Colon (tissue), 2 donors: ENCODE results near the gene UQCRH.
"Not testable (repeated sequence)": the region's sequence is repeated elsewhere in the genome, so short reads cannot be mapped to it uniquely, and the experiment has no call there.

Experiments
- FAIRE-seq: peaks from 2 replicates; lab custom pipeline; 2012; peaks lifted over from hg19 to GRCh38; lab: Jason Lieb, UNC
- donor health status: control.
- donor health status: control.

The UQCRH gene

GRCh38 chr1:46300673-46301405 is 2.7 kb upstream of the UQCRH start:
- FAIRE-seq = no peak

- FAIRE-seq = no peak
Measured at GRCh38 chr1:46301406-46301807, 2.1 kb upstream of the UQCRH start.

- no peak for FAIRE-seq
Measured at GRCh38 chr1:46301808-46302640, 1.5 kb upstream of the UQCRH start.

GRCh38 chr1:46302641-46303037 is 859 bp upstream of the UQCRH start:
- no peak for FAIRE-seq

DNA sequence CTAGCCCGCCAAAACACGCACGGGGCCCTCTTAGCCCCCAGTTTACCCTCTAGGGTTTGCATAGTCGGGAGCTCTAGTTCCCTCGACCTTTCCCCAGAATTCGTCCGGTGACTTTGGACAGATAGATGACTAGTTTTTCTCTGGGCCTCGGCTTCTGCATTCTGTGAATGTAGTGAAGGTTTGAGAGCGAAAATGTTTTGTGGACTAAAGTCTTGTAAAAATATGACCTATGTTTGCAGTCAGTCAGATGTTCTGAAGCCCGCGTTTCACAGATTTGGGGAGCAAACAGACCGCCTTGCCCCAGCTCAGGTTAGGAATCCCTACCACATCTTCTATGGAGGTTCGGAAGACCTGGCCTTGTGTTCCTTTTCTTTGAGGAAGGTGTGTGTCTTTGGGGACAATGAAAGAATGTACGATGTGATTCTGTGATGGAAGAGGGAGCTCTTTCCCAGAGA is 401 bp downstream of the UQCRH start:
- no peak for FAIRE-seq

- FAIRE-seq = no peak
Measured at GRCh38 chr1:46306159-46306530, 2.6 kb downstream of the UQCRH start.

- no peak for FAIRE-seq
Measured at GRCh38 chr1:46309401-46310159, 6.1 kb downstream of the UQCRH start.

DNA sequence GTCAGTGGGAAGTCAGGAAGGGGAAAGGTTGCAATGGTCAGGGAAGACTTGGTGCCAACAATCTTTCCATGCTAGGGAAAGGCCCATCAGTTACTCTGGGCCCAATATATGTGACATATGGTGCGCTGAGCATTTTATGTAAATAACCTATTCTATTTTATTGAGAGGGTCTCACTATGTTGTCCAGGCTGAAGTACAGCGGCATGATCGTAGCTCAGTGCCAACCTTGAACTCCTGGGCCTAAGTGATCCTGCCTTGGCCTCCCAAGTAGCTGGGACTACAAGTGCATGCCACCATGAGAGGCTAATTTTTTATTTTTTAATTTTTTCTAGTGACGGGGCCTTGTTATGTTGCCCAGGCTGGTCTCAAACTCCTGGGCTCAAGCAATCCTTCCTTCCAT is 6.8 kb downstream of the UQCRH start:
- no peak for FAIRE-seq

DNA sequence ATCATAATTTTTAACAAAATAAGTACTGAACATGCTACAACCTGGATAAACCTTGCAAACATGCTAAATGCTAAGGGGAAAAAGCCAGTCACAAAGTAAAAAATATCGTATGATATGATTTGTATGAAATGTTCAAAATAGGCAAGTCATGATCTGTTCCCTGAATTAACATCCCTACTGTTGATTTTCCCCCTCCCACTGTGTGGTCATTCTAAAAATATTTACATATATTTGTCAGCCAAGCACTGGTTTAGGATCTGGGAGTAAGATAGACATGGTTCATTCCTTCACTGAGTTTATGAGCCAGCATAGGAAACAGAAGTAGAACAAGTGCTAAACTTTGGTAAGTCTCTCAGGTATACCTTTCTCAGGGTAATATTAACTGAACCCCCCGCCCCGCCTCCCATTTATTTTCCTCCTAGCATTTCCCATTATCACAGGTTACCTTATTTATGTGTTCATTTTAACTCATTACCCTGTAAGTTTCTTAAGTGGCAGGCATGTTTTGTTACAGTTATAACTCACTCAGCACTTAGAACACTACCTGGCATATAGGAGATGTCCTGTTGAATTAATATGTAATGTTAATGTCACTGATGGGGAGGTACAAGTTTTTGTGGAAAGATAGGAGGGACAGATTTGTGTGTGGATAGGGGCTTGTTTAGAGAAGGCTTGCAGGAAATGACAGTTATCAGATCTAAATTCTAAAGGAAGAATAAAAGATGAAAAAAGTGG is 12.3 kb downstream of the UQCRH start:
- FAIRE-seq = no peak

- FAIRE-seq = no peak
Measured at GRCh38 chr1:46317323-46317722, 13.8 kb downstream of the UQCRH start.

GRCh38 chr1:46319301-46319700 is 15.8 kb downstream of the UQCRH start:
- FAIRE-seq = not testable (repeated sequence)

- FAIRE-seq = not testable (repeated sequence)
Measured at GRCh38 chr1:46319960-46320914, 16.7 kb downstream of the UQCRH start.

DNA sequence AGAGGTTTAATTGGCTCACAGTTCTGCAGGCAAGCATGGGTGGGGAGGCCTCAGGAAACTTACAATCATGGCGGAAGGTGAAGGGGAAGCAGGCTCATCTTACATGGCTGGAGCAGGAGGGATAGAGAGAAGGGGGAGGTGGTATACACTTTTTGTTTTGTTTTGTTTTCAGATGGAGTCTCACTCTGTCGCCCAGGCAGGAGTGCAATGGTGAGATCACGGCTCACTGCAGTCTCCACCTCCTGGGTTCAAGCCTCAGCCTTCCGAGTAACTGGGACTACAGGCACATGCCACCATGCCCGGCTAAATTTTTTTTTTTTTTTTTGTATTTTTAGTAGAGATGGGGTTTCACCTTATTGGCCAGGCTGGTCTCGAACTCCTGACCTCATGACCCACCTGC is 18.7 kb downstream of the UQCRH start:
- not testable (repeated sequence) for FAIRE-seq

GRCh38 chr1:46325285-46326076 is 22.0 kb downstream of the UQCRH start:
- FAIRE-seq = not testable (repeated sequence)

GRCh38 chr1:46328182-46328581 is 24.7 kb downstream of the UQCRH start:
- not testable (repeated sequence) for FAIRE-seq

DNA sequence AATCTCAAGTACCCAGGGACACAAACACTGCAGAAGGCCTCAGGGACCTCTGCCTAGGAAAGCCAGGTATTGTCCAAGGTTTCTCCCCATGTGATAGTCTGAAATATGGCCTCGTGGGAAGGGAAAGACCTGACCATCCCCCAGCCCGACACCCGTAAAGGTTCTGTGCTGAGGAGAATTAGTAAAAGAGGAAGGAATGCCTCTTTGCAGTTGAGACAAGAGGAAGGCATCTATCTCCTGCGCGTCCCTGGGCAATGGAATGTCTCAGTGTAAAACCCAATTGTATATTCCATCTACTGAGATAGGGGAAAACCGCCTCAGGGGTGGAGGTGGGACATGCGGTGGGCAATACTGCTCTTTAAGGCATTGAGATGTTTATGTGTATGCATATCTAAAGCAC is 26.3 kb downstream of the UQCRH start:
- FAIRE-seq = not testable (repeated sequence)

- not testable (repeated sequence) for FAIRE-seq
Measured at GRCh38 chr1:46330381-46330780, 26.9 kb downstream of the UQCRH start.

- FAIRE-seq = not testable (repeated sequence)
Measured at GRCh38 chr1:46331786-46332540, 28.5 kb downstream of the UQCRH start.
